ENCODE data around the gene FHAD1. TPM values are rescaled to one million over a fixed set of nuclear protein-coding genes. Genes with fewer than 3 reads are reported as not detected.

The FHAD1 gene
- total and polyA plus RNA-seq, 2 donors (not counting 1 experiment from before 2014, with no cell fraction given): not detected

GRCh38 chr1:15358565-15359133 lies 111.6 kb downstream of the FHAD1 start:
- DNase-seq: no peak
- Histone ChIP-seq H3K9me3 (ENCODE audit: control extremely low read depth in 1 of 3, control insufficient read depth in 2 of 3, insufficient read depth in 1 of 3, low read length in 2 of 3) (no peaks in the 10 kb centered on the region), H3K27me3 (replicated peaks in 1 of 4; ENCODE audit: control extremely low read depth in 1 of 4, control insufficient read depth in 3 of 4, insufficient read depth in 4 of 4, low read length in 3 of 4) (no peaks in the 10 kb centered on the region), H4K20me1 (ENCODE audit: control insufficient read depth, insufficient read depth, low read length, poor library complexity, severe bottlenecking) (no peaks in the 10 kb centered on the region), H3K9ac (ENCODE audit: low read length) (no peak overlapping the region), H3K4me1 (ENCODE audit: control insufficient read depth in 2 of 2, insufficient read depth in 2 of 2, low read length in 2 of 2) (no peaks in the 10 kb centered on the region), H3K4me2 (replicated peaks; ENCODE audit: low read depth, low read length, poor library complexity, severe bottlenecking) (no peak overlapping the region), H3K27ac (ENCODE audit: low read length in 2 of 2) (no peak overlapping the region), H2AFZ (ENCODE audit: insufficient read depth, low read depth, low read length, poor library complexity, severe bottlenecking) (no peak overlapping the region), H3K79me2 (ENCODE audit: control insufficient read depth, insufficient read depth, low read length) (no peaks in the 10 kb centered on the region), H3K4me3 (ENCODE audit: control extremely low read depth in 1 of 5, extremely low read depth in 1 of 5, insufficient read depth in 1 of 5, low read depth in 2 of 5, low read length in 4 of 5) (no peak overlapping the region), H3K36me3 (replicated peaks in 1 of 2; ENCODE audit: control extremely low read depth in 1 of 2, control insufficient read depth in 1 of 2, extremely low read depth in 1 of 2, insufficient read depth in 2 of 2, low read length in 1 of 2) (no peaks in the 10 kb centered on the region)
- H3K27ac Mint-ChIP-seq: no peak overlapping the region
- POLR2A ChIA-PET: no interaction called here
- 88% methylated on average over 20 of the region's 20 CpGs for WGBS (ENCODE audit: insufficient coverage)
- no peaks in the 10 kb centered on the region for H3K9me3 Mint-ChIP-seq (ENCODE audit: insufficient read depth)
- CTCF ChIA-PET: no interaction called here
- no peak for ATAC-seq (ENCODE audit: low read depth)
- no peak overlapping the region for H3K4me3 Mint-ChIP-seq
- TF ChIP-seq, protein P1, sequence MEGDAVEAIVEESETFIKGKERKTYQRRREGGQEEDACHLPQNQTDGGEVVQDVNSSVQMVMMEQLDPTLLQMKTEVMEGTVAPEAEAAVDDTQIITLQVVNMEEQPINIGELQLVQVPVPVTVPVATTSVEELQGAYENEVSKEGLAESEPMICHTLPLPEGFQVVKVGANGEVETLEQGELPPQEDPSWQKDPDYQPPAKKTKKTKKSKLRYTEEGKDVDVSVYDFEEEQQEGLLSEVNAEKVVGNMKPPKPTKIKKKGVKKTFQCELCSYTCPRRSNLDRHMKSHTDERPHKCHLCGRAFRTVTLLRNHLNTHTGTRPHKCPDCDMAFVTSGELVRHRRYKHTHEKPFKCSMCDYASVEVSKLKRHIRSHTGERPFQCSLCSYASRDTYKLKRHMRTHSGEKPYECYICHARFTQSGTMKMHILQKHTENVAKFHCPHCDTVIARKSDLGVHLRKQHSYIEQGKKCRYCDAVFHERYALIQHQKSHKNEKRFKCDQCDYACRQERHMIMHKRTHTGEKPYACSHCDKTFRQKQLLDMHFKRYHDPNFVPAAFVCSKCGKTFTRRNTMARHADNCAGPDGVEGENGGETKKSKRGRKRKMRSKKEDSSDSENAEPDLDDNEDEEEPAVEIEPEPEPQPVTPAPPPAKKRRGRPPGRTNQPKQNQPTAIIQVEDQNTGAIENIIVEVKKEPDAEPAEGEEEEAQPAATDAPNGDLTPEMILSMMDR (IDR thresholded peaks at IDR 0.05): no peak
- TF ChIP-seq EZH2 (IDR thresholded peaks at IDR 0.05; ENCODE audit: borderline replicate concordance, insufficient read depth, low read depth, low read length, poor library complexity, severe bottlenecking): no peak
- no peaks in the 10 kb centered on the region for H3K4me1 Mint-ChIP-seq
- H3K27me3 Mint-ChIP-seq: peaks cover 3% of the 10 kb centered on the region
- intact Hi-C loops (cut with micrococcal nuclease): no loop called here

- Mint-ChIP-seq H3K27ac (no peak overlapping the region), H3K9me3 (ENCODE audit: insufficient read depth) (no peaks in the 10 kb centered on the region), H3K4me3 (no peak overlapping the region), H3K4me1 (no peaks in the 10 kb centered on the region), H3K27me3 (no peaks in the 10 kb centered on the region)
- no peak overlapping the region for H2AFZ ChIP-seq (ENCODE audit: insufficient read depth, low read depth, low read length, poor library complexity, severe bottlenecking)
- H3K4me1 ChIP-seq (ENCODE audit: control insufficient read depth in 2 of 2, insufficient read depth in 2 of 2, low read length in 2 of 2): no peaks in the 10 kb centered on the region
- no peaks in the 10 kb centered on the region for H3K9me3 ChIP-seq (ENCODE audit: control extremely low read depth in 1 of 3, control insufficient read depth in 2 of 3, insufficient read depth in 1 of 3, low read length in 2 of 3)
- no peak overlapping the region for H3K27ac ChIP-seq (ENCODE audit: low read length in 2 of 2)
- TF ChIP-seq, protein P1 (IDR thresholded peaks at IDR 0.05): no peak
- no peak for TF ChIP-seq EZH2 (IDR thresholded peaks at IDR 0.05; ENCODE audit: borderline replicate concordance, insufficient read depth, low read depth, low read length, poor library complexity, severe bottlenecking)
- no peak for ATAC-seq (ENCODE audit: low read depth)
- no peaks in the 10 kb centered on the region for H4K20me1 ChIP-seq (ENCODE audit: control insufficient read depth, insufficient read depth, low read length, poor library complexity, severe bottlenecking)
- CTCF ChIA-PET: interaction anchor here (1.1 kb wide), 1 partner anchor 37 kb away, joined by 4 read pairs; no protein-coding TSS in a partner anchor
- intact Hi-C loops (cut with micrococcal nuclease): no loop called here
- WGBS (ENCODE audit: insufficient coverage): 94% methylated on average over 13 of the region's 14 CpGs
- no peak overlapping the region for H3K9ac ChIP-seq (ENCODE audit: low read length)
- no peak for DNase-seq
- no peaks in the 10 kb centered on the region for H3K36me3 ChIP-seq (replicated peaks in 1 of 2; ENCODE audit: control extremely low read depth in 1 of 2, control insufficient read depth in 1 of 2, extremely low read depth in 1 of 2, insufficient read depth in 2 of 2, low read length in 1 of 2)
- no peak overlapping the region for H3K4me2 ChIP-seq (replicated peaks; ENCODE audit: low read depth, low read length, poor library complexity, severe bottlenecking)
- POLR2A ChIA-PET: no interaction called here
- no peaks in the 10 kb centered on the region for H3K27me3 ChIP-seq (replicated peaks in 1 of 4; ENCODE audit: control extremely low read depth in 1 of 4, control insufficient read depth in 3 of 4, insufficient read depth in 4 of 4, low read length in 3 of 4)
- H3K79me2 ChIP-seq (ENCODE audit: control insufficient read depth, insufficient read depth, low read length): no peaks in the 10 kb centered on the region
- no peak overlapping the region for H3K4me3 ChIP-seq (ENCODE audit: control extremely low read depth in 1 of 5, extremely low read depth in 1 of 5, insufficient read depth in 1 of 5, low read depth in 2 of 5, low read length in 4 of 5)
Measured at GRCh38 chr1:15360700-15361099, 113.7 kb downstream of the FHAD1 start.
